Upper lobe of right lung (tissue), 1 donor: ENCODE data around the gene MMP20. TPM values are rescaled to one million over a fixed set of nuclear protein-coding genes. Genes with fewer than 3 reads are reported as not detected.
A peak's percentile ranks its signal among the peaks of the same experiment; 100 is the strongest.

Experiments used
- ATAC-seq: fragments of 200-7000 bp; cut with Tn5 transposase; one replicate; pipeline ENCODE4 v1.9.1; 2020; ENCODE audit warnings: mild to moderate bottlenecking, moderate library complexity
- DNase-seq: peaks from one replicate; pipeline ENCODE4 v3.0.0-alpha.2; 2020
- H3K27ac ChIP-seq: fragments of 200-600 bp; one replicate; pipeline ENCODE4 v1.8.0; 2022
- H3K27me3 ChIP-seq: fragments of 200-600 bp; one replicate; pipeline ENCODE4 v1.8.0; 2022; ENCODE audit warnings: mild to moderate bottlenecking
- H3K36me3 ChIP-seq: fragments of 200-600 bp; one replicate; pipeline ENCODE4 v1.8.0; 2022
- H3K4me1 ChIP-seq: fragments of 200-600 bp; one replicate; pipeline ENCODE4 v1.8.0; 2022
- H3K4me3 ChIP-seq: fragments of 200-600 bp; one replicate; pipeline ENCODE4 v1.8.0; 2022; ENCODE audit warnings: mild to moderate bottlenecking
- H3K9me3 ChIP-seq: fragments of 200-600 bp; one replicate; pipeline ENCODE4 v1.8.0; 2022
- intact Hi-C: fragments of 100-400 bp; cut with DNase I; formaldehyde crosslinking; loops from one replicate; pipeline ENCODE4 v1.11.0; 2022
- total RNA-seq: library from RNA; stranded (reverse); fragmentation: NEBNext Ultra II Directional; extraction: Animal tissue kit (Norgen Biotek cat#: 25700); gene quantifications from one replicate; pipeline ENCODE4 v1.2.1, GENCODE V29; 2021
- TF ChIP-seq, protein P1 (sequence below): fragments of 200-600 bp; IDR thresholded peaks from one replicate; pipeline ENCODE4 v1.8.0; 2022; ENCODE audit warnings: antibody characterized with exemption
- donor health status: DM: no; HTN: yes; CAD: no; lungs with severe emphysema.

Gene MMP20
- total RNA-seq, 1 donor from 2014 or later = not detected

- Histone ChIP-seq H3K36me3 (no peaks in the 10 kb centered on the region), H3K27ac (peak overlapping the region; percentile 63), H3K9me3 (no peaks in the 10 kb centered on the region), H3K27me3 (no peaks in the 10 kb centered on the region), H3K4me1 (no peaks in the 10 kb centered on the region), H3K4me3 (no peak overlapping the region)
- TF ChIP-seq, protein P1, sequence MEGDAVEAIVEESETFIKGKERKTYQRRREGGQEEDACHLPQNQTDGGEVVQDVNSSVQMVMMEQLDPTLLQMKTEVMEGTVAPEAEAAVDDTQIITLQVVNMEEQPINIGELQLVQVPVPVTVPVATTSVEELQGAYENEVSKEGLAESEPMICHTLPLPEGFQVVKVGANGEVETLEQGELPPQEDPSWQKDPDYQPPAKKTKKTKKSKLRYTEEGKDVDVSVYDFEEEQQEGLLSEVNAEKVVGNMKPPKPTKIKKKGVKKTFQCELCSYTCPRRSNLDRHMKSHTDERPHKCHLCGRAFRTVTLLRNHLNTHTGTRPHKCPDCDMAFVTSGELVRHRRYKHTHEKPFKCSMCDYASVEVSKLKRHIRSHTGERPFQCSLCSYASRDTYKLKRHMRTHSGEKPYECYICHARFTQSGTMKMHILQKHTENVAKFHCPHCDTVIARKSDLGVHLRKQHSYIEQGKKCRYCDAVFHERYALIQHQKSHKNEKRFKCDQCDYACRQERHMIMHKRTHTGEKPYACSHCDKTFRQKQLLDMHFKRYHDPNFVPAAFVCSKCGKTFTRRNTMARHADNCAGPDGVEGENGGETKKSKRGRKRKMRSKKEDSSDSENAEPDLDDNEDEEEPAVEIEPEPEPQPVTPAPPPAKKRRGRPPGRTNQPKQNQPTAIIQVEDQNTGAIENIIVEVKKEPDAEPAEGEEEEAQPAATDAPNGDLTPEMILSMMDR = no peak
- DNase-seq = no peak
- intact Hi-C loops = no loop called here
- peak; percentile 88 for ATAC-seq
Measured at GRCh38 chr11:102552447-102553194, 72.5 kb downstream of the MMP20 start.

- peak; percentile 8 for ATAC-seq
- H3K27ac ChIP-seq = peak overlapping the region; percentile 63
Measured at GRCh38 chr11:102552020-102552419, 73.1 kb downstream of the MMP20 start.

GRCh38 chr11:102551169-102551781 is 73.9 kb downstream of the MMP20 start:
- Histone ChIP-seq H3K9me3 (no peaks in the 10 kb centered on the region), H3K4me3 (no peak overlapping the region), H3K27ac (peak overlapping the region; percentile 63), H3K27me3 (no peaks in the 10 kb centered on the region), H3K36me3 (no peaks in the 10 kb centered on the region), H3K4me1 (no peaks in the 10 kb centered on the region)
- no peak for DNase-seq
- ATAC-seq = no peak
- intact Hi-C loops = no loop called here
- TF ChIP-seq, protein P1 = no peak

More at GRCh38 chr11:102552020-102552419, 73.1 kb downstream of the MMP20 start:
- H3K9me3 ChIP-seq = no peaks in the 10 kb centered on the region
- H3K27me3 ChIP-seq = no peaks in the 10 kb centered on the region
- intact Hi-C loops = no loop called here
- H3K36me3 ChIP-seq = no peaks in the 10 kb centered on the region
- no peak overlapping the region for H3K4me3 ChIP-seq
- TF ChIP-seq, protein P1 = no peak
- H3K4me1 ChIP-seq = no peaks in the 10 kb centered on the region
- DNase-seq = no peak

- intact Hi-C loops = no loop called here
- H3K27ac ChIP-seq = no peak overlapping the region
- H3K9me3 ChIP-seq = no peaks in the 10 kb centered on the region
- no peak for DNase-seq
- TF ChIP-seq, protein P1 = no peak
- no peaks in the 10 kb centered on the region for H3K36me3 ChIP-seq
- peak; percentile 88 for ATAC-seq
- H3K27me3 ChIP-seq = no peaks in the 10 kb centered on the region
- H3K4me3 ChIP-seq = no peak overlapping the region
- H3K4me1 ChIP-seq = no peaks in the 10 kb centered on the region
Measured at GRCh38 chr11:102546923-102547471, 78.1 kb downstream of the MMP20 start.

- Histone ChIP-seq H3K27ac (no peak overlapping the region), H3K27me3 (no peaks in the 10 kb centered on the region), H3K4me1 (no peaks in the 10 kb centered on the region), H3K9me3 (no peaks in the 10 kb centered on the region), H3K4me3 (no peak overlapping the region), H3K36me3 (no peaks in the 10 kb centered on the region)
- intact Hi-C loops = no loop called here
- TF ChIP-seq, protein P1 = no peak
- no peak for DNase-seq
- ATAC-seq = peak; percentile 39
Measured at GRCh38 chr11:102546427-102546826, 78.7 kb downstream of the MMP20 start.
